H9 (cell line): ENCODE measurements around the gene PCDH9. TPM values are rescaled to one million over a fixed set of nuclear protein-coding genes. Genes with fewer than 3 reads are reported as not detected.

Experiments used
- DNase-seq: peaks from one replicate; pipeline ENCODE4 v3.0.0-alpha.2; 2017
- H2AFZ ChIP-seq: one replicate; pipeline ENCODE4 v1.6.1; 2013; ENCODE audit warnings: mild to moderate bottlenecking, low read length, control low read depth, moderate library complexity
- H2AK5ac ChIP-seq: 2 replicates; pipeline ENCODE4 v1.6.1; 2013; ENCODE audit warnings: low read length, control low read depth, mixed read lengths; ENCODE audit not compliant: insufficient read length
- H2BK120ac ChIP-seq: one replicate; pipeline ENCODE4 v1.6.1; 2013; ENCODE audit warnings: low read depth, mild to moderate bottlenecking, low read length, control low read depth, inconsistent platforms; ENCODE audit not compliant: poor library complexity, severe bottlenecking
- H2BK12ac ChIP-seq: 2 replicates; pipeline ENCODE4 v1.6.1; 2013; ENCODE audit warnings: low read length, control low read depth, mixed read lengths, low read depth; ENCODE audit not compliant: insufficient read length
- H2BK15ac ChIP-seq: 2 replicates; pipeline ENCODE4 v1.6.1; 2013; ENCODE audit warnings: low read depth, low read length, control low read depth
- H2BK20ac ChIP-seq: one replicate; pipeline ENCODE4 v1.6.1; 2013; ENCODE audit warnings: low read depth, mild to moderate bottlenecking, low read length, control low read depth, inconsistent platforms; ENCODE audit not compliant: poor library complexity, severe bottlenecking
- H2BK5ac ChIP-seq: 2 replicates; pipeline ENCODE4 v1.6.1; 2013; ENCODE audit warnings: low read length, control low read depth, mixed read lengths; ENCODE audit not compliant: insufficient read length
- H3K14ac ChIP-seq: 2 replicates; pipeline ENCODE4 v1.6.1; 2013; ENCODE audit warnings: low read length, control low read depth; ENCODE audit not compliant: insufficient read depth
- H3K18ac ChIP-seq: 2 replicates; pipeline ENCODE4 v1.6.1; 2013; ENCODE audit warnings: low read depth, mild to moderate bottlenecking, mixed read lengths, low read length, control low read depth; ENCODE audit not compliant: insufficient read length
- H3K23ac ChIP-seq: 2 replicates; pipeline ENCODE4 v1.6.1; 2013; ENCODE audit warnings: low read length, control low read depth, mixed read lengths, low read depth; ENCODE audit not compliant: insufficient read length
- H3K23me2 ChIP-seq: 2 replicates; pipeline ENCODE4 v1.6.1; 2013; ENCODE audit warnings: low read depth, mild to moderate bottlenecking, mixed read lengths, low read length, control low read depth; ENCODE audit not compliant: insufficient read length, poor library complexity, severe bottlenecking
- H3K27ac ChIP-seq: 2 replicates; pipeline ENCODE4 v1.5.1; 2013; ENCODE audit warnings: low read length, control low read depth, mixed read lengths, low read depth; ENCODE audit not compliant: insufficient read length
- H3K27me3 ChIP-seq: 2 replicates; pipeline ENCODE4 v1.6.1; 2013; ENCODE audit warnings: low read length, control low read depth, inconsistent platforms; ENCODE audit not compliant: insufficient read depth
- H3K4ac ChIP-seq: 2 replicates; pipeline ENCODE4 v1.6.1; 2013; ENCODE audit warnings: low read depth, mild to moderate bottlenecking, control low read depth, inconsistent platforms, low read length, moderate library complexity
- H3K4me1 ChIP-seq: 2 replicates; pipeline ENCODE4 v1.6.1; 2013; ENCODE audit warnings: low read length, control low read depth, inconsistent platforms; ENCODE audit not compliant: insufficient read depth
- H3K4me2 ChIP-seq: 2 replicates; pipeline ENCODE4 v1.6.1; 2013; ENCODE audit warnings: low read length, control low read depth, mixed read lengths; ENCODE audit not compliant: insufficient read length, insufficient read depth
- H3K56ac ChIP-seq: 2 replicates; pipeline ENCODE4 v1.6.1; 2013; ENCODE audit warnings: low read depth, mild to moderate bottlenecking, mixed read lengths, low read length, control low read depth; ENCODE audit not compliant: insufficient read length
- H3K79me1 ChIP-seq: 2 replicates; pipeline ENCODE4 v1.6.1; 2013; ENCODE audit warnings: low read depth, mild to moderate bottlenecking, moderate library complexity, low read length, control low read depth, inconsistent platforms; ENCODE audit not compliant: insufficient read depth, poor library complexity, severe bottlenecking
- H3K79me2 ChIP-seq: 2 replicates; pipeline ENCODE4 v1.6.1; 2013; ENCODE audit warnings: low read length, control low read depth, inconsistent platforms; ENCODE audit not compliant: insufficient read depth
- H3K9ac ChIP-seq: 2 replicates; pipeline ENCODE4 v1.6.1; 2013; ENCODE audit warnings: low read length, control low read depth, mixed read lengths; ENCODE audit not compliant: insufficient read length; ENCODE audit errors: extremely low read depth
- H3K9me3 ChIP-seq: one replicate; pipeline ENCODE4 v1.6.1; 2013; ENCODE audit warnings: low read depth, low read length, inconsistent platforms; ENCODE audit not compliant: control insufficient read depth
- H3T11ph ChIP-seq: one replicate; pipeline ENCODE4 v1.6.1; 2013; ENCODE audit warnings: mild to moderate bottlenecking, low read length, control low read depth, inconsistent platforms
- H4K20me1 ChIP-seq: one replicate; pipeline ENCODE4 v1.6.1; 2013; ENCODE audit not compliant: control insufficient read depth, insufficient read length, insufficient read depth
- H4K5ac ChIP-seq: 2 replicates; pipeline ENCODE4 v1.6.1; 2013; ENCODE audit warnings: low read depth, mild to moderate bottlenecking, mixed read lengths, low read length, control low read depth; ENCODE audit not compliant: insufficient read length
- H4K8ac ChIP-seq: replicated peaks from 2 replicates; pipeline ENCODE4 v1.6.1; 2013; ENCODE audit warnings: low read length, control low read depth, mixed read lengths, low read depth; ENCODE audit not compliant: insufficient read length
- H4K91ac ChIP-seq: 2 replicates; pipeline ENCODE4 v1.6.1; 2013; ENCODE audit warnings: low read depth, mild to moderate bottlenecking, moderate library complexity, mixed read lengths, low read length, control low read depth; ENCODE audit not compliant: insufficient read length
- H3K27ac Mint-ChIP-seq, 3 experiments: 2 replicates in 2 of 3; 3 replicates in 1 of 3; pipeline ENCODE4 v1.8.0; 2020 to 2021; ENCODE audit warnings: mixed read lengths in 3 of 3, mild to moderate bottlenecking in 1 of 3, moderate library complexity in 1 of 3
- H3K27me3 Mint-ChIP-seq: 2 replicates; pipeline ENCODE4 v1.8.0; 2021; ENCODE audit warnings: low read depth, mild to moderate bottlenecking, moderate library complexity, mixed read lengths
- H3K36me3 Mint-ChIP-seq, 3 experiments: 2 replicates in 2 of 3; 3 replicates in 1 of 3; pipeline ENCODE4 v1.8.0; 2020 to 2021; ENCODE audit warnings: low read depth in 3 of 3, mixed read lengths in 3 of 3; ENCODE audit not compliant: insufficient read depth in 1 of 3
- H3K4me1 Mint-ChIP-seq, 2 experiments: 2 replicates each; pipeline ENCODE4 v1.8.0; 2020; ENCODE audit warnings: mixed read lengths in 2 of 2
- H3K4me3 Mint-ChIP-seq, 2 experiments: 2 replicates in 1 of 2; 3 replicates in 1 of 2; pipeline ENCODE4 v1.8.0; 2020 to 2021; ENCODE audit warnings: mild to moderate bottlenecking in 2 of 2, mixed read lengths in 2 of 2, moderate library complexity in 1 of 2
- H3K9me3 Mint-ChIP-seq, 2 experiments: 2 replicates in 1 of 2; 3 replicates in 1 of 2; pipeline ENCODE4 v1.8.0; 2020; ENCODE audit warnings: mild to moderate bottlenecking in 2 of 2, mixed read lengths in 2 of 2, moderate library complexity in 1 of 2
- CTCF ChIP-seq: fragments of 200-600 bp; sonication (generic); conservative IDR thresholded peaks from 3 replicates; pipeline ENCODE4 v1.8.0; 2021; ENCODE audit warnings: antibody characterized with exemption, mild to moderate bottlenecking
- WGBS: extraction: QIAGEN DNeasy Blood & Tissue Kit; methylation state at CpG from one replicate; pipeline ENCODE4 v1.1.7; 2013; ENCODE audit warnings: missing lambda C conversion rate, low lambda C conversion rate, mixed read lengths; ENCODE audit not compliant: insufficient read length; ENCODE audit errors: extremely low coverage; 5-methylcytosine and 5-hydroxymethylcytosine counted together
- total RNA-seq: library from RNA; stranded (reverse); gene quantifications from 2 replicates; pipeline ENCODE4 v1.2.1, GENCODE V29; 2021

Gene PCDH9
- total RNA-seq, 1 experiment from 2014 or later = 0.11 TPM

- Histone ChIP-seq H3K4me1 (no peaks in the 10 kb centered on the region), H3T11ph (no peak overlapping the region), H4K91ac (no peak overlapping the region), H4K5ac (no peak overlapping the region), H3K18ac (no peak overlapping the region), H3K79me2 (no peaks in the 10 kb centered on the region), H2AFZ (no peak overlapping the region), H2BK20ac (no peak overlapping the region), H2BK12ac (no peak overlapping the region), H3K9me3 (no peaks in the 10 kb centered on the region), H2BK5ac (no peak overlapping the region), H3K4ac (no peak overlapping the region), H2AK5ac (no peak overlapping the region), H2BK15ac (no peak overlapping the region), H3K79me1 (no peaks in the 10 kb centered on the region), H3K27ac (no peak overlapping the region), H2BK120ac (no peak overlapping the region), H3K9ac (no peak overlapping the region), H3K56ac (no peak overlapping the region), H3K14ac (no peak overlapping the region), H3K27me3 (no peaks in the 10 kb centered on the region), H4K20me1 (no peaks in the 10 kb centered on the region), H4K8ac (no peak overlapping the region), H3K23ac (no peak overlapping the region), H3K23me2 (no peaks in the 10 kb centered on the region), H3K4me2 (no peak overlapping the region)
- no peaks in the 10 kb centered on the region for H3K36me3 Mint-ChIP-seq
- H3K9me3 Mint-ChIP-seq = no peaks in the 10 kb centered on the region
- peaks cover 9 to 18% of the 10 kb centered on the region in 2 experiments for H3K4me1 Mint-ChIP-seq
- TF ChIP-seq CTCF = no peak
- no peaks in the 10 kb centered on the region for H3K27me3 Mint-ChIP-seq
- DNase-seq = no peak
- no CpG with 5 or more reads among the region's 2 CpGs for WGBS
- H3K27ac Mint-ChIP-seq = no peak overlapping the region
- no peak overlapping the region for H3K4me3 Mint-ChIP-seq
Measured at GRCh38 chr13:66375756-66376155, 854.4 kb downstream of the PCDH9 start.
